Fibroblast of skin of left biceps (primary cell): ENCODE data around the gene SLC8B1.

Experiments used
- DNase-seq, 2 experiments: peaks; one replicate each; pipeline ENCODE4 v3.0.0-alpha.2; 2013; ENCODE audit warnings: low read depth in 2 of 2

Gene SLC8B1

GRCh38 chr12:113270709-113271009 is 64.2 kb downstream of the SLC8B1 start:
- no peak for DNase-seq

- DNase-seq = no peak
Measured at GRCh38 chr12:113269257-113269943, 65.5 kb downstream of the SLC8B1 start.

- DNase-seq = no peak
Measured at GRCh38 chr12:113268621-113269020, 66.3 kb downstream of the SLC8B1 start.

- DNase-seq = no peak
Measured at GRCh38 chr12:113268136-113268535, 66.8 kb downstream of the SLC8B1 start.

- DNase-seq = no peak
Measured at GRCh38 chr12:113267621-113268020, 67.3 kb downstream of the SLC8B1 start.

GRCh38 chr12:113266106-113266895 is 68.6 kb downstream of the SLC8B1 start:
- DNase-seq = no peak

- no peak for DNase-seq
Measured at GRCh38 chr12:113263431-113263963, 71.4 kb downstream of the SLC8B1 start.

- DNase-seq = no peak
Measured at GRCh38 chr12:113262710-113263109, 72.2 kb downstream of the SLC8B1 start.

GRCh38 chr12:113261847-113262470 is 73.0 kb downstream of the SLC8B1 start:
- no peak for DNase-seq

GRCh38 chr12:113260636-113261300 is 74.1 kb downstream of the SLC8B1 start:
- DNase-seq = no peak

GRCh38 chr12:113260127-113260526 is 74.8 kb downstream of the SLC8B1 start:
- no peak for DNase-seq

- DNase-seq = no peak
Measured at GRCh38 chr12:113257564-113257963, 77.3 kb downstream of the SLC8B1 start.

GRCh38 chr12:113254298-113254697 is 80.6 kb downstream of the SLC8B1 start:
- no peak for DNase-seq

- DNase-seq = no peak
Measured at GRCh38 chr12:113253532-113254285, 81.2 kb downstream of the SLC8B1 start.

- DNase-seq = no peak
Measured at GRCh38 chr12:113252494-113252893, 82.4 kb downstream of the SLC8B1 start.

- no peak for DNase-seq
Measured at GRCh38 chr12:113251404-113252070, 83.4 kb downstream of the SLC8B1 start.

GRCh38 chr12:113250045-113250444 is 84.9 kb downstream of the SLC8B1 start:
- no peak for DNase-seq

GRCh38 chr12:113249546-113249945 is 85.4 kb downstream of the SLC8B1 start:
- no peak for DNase-seq

GRCh38 chr12:113248842-113249435 is 86.0 kb downstream of the SLC8B1 start:
- no peak for DNase-seq
